A172 (cell line): Measurements from ENCODE around the gene COL4A1. TPM values are rescaled to one million over a fixed set of nuclear protein-coding genes. Genes with fewer than 3 reads are reported as not detected.

Source experiments
- DNase-seq: peaks from one replicate; pipeline ENCODE4 v3.0.0-alpha.2; 2015; ENCODE audit warnings: low spot score
- total RNA-seq: library from RNA; depleted of rRNA; stranded (reverse); fragments of >200 nt; shearing (Covaris generic); gene quantifications from 2 replicates; pipeline ENCODE4 v1.2.3, GENCODE V29; 2014

The COL4A1 gene
- total RNA-seq, 1 experiment from 2014 or later: 221 TPM

- no peak for DNase-seq
Observed at GRCh38 chr13:110225003-110225402, 82.0 kb downstream of the COL4A1 start.

GRCh38 chr13:110224519-110224918, 82.4 kb downstream of the COL4A1 start:
- no peak for DNase-seq

- no peak for DNase-seq
Observed at GRCh38 chr13:110221406-110222117, 85.4 kb downstream of the COL4A1 start.

GRCh38 chr13:110220471-110220870, 86.5 kb downstream of the COL4A1 start:
- DNase-seq: no peak

- DNase-seq: no peak
Observed at GRCh38 chr13:110218581-110219201, 88.3 kb downstream of the COL4A1 start.

GRCh38 chr13:110217811-110218210, 89.1 kb downstream of the COL4A1 start:
- DNase-seq: no peak

- DNase-seq: no peak
Observed at GRCh38 chr13:110217085-110217484, 89.9 kb downstream of the COL4A1 start.

- peak; percentile 27 for DNase-seq
Observed at GRCh38 chr13:110216398-110217041, 90.4 kb downstream of the COL4A1 start.

GRCh38 chr13:110216006-110216397, 91.0 kb downstream of the COL4A1 start:
- DNase-seq: no peak

- DNase-seq: no peak
Observed at GRCh38 chr13:110215606-110216005, 91.4 kb downstream of the COL4A1 start.

- DNase-seq: peak; percentile 11
Observed at GRCh38 chr13:110214637-110215036, 92.3 kb downstream of the COL4A1 start.

- DNase-seq: no peak
Observed at GRCh38 chr13:110213461-110214074, 93.4 kb downstream of the COL4A1 start.

- DNase-seq: no peak
Observed at GRCh38 chr13:110212529-110212928, 94.4 kb downstream of the COL4A1 start.

GRCh38 chr13:110211735-110212134, 95.2 kb downstream of the COL4A1 start:
- no peak for DNase-seq

- DNase-seq: no peak
Observed at GRCh38 chr13:110211046-110211445, 95.9 kb downstream of the COL4A1 start.

GRCh38 chr13:110210604-110210985, 96.4 kb downstream of the COL4A1 start:
- DNase-seq: no peak

GRCh38 chr13:110209950-110210603, 96.9 kb downstream of the COL4A1 start:
- DNase-seq: no peak

GRCh38 chr13:110208116-110208515, 98.8 kb downstream of the COL4A1 start:
- no peak for DNase-seq

GRCh38 chr13:110206996-110207395, 100.0 kb downstream of the COL4A1 start:
- DNase-seq: no peak

- no peak for DNase-seq
Observed at GRCh38 chr13:110206185-110206584, 100.8 kb downstream of the COL4A1 start.

- no peak for DNase-seq
Observed at GRCh38 chr13:110201114-110201513, 105.8 kb downstream of the COL4A1 start.

GRCh38 chr13:110200276-110200870, 106.6 kb downstream of the COL4A1 start:
- no peak for DNase-seq
